ENCODE measurements around the gene VPS33A. TPM values are rescaled to one million over a fixed set of nuclear protein-coding genes. Genes with fewer than 3 reads are reported as not detected.
"Not testable (repeated sequence)": the region's sequence is repeated elsewhere in the genome, so short reads cannot be mapped to it uniquely, and the experiment has no call there.

Gene VPS33A
- total RNA-seq, 1 experiment from 2014 or later = 13.6 TPM

DNA sequence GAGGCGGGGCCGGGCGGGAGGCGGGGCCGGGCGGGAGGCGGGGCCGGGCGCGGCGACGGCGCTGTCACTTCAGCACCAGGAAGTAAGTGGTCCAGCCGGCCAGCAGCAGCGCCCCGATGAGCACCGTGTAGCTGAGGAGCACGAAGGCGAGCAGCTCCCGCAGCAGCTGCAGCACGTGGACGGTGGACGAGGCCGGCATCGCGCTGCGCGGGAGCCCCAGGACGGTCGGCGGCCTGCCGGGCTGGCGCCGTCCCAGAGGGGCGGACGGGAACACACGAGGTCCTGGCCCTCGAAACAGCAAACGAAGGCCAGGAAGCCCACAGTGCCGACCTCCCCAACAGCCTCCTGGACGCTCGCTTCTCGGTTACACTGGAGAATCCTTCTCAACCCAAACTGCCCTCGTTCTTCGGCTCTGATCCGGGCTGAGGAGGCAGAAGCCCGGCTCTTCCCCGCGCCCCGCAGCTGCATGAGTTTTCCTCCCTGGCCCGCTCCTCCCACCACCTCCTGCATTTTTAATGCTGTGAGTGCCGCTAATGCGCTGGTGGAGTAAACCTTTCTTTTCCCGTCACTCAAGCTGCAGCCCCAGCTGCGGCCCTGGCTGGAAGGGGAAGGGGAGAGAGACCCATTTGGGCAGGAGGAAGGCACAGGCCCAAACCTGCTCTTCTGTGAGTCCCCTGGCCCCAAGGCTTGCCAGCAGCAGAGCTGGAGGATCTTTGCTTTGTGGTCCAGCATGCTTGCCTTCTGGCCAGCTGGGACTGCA lies 39.7 kb downstream of the VPS33A start:
- peak overlapping the region; percentile 49 for H3K4me3 ChIP-seq
- H3K9me3 ChIP-seq = no peaks in the 10 kb centered on the region
- no peak for DNase-seq
- H3K27me3 ChIP-seq = no peaks in the 10 kb centered on the region
- H3K36me3 ChIP-seq = peaks cover 24% of the 10 kb centered on the region

DNA sequence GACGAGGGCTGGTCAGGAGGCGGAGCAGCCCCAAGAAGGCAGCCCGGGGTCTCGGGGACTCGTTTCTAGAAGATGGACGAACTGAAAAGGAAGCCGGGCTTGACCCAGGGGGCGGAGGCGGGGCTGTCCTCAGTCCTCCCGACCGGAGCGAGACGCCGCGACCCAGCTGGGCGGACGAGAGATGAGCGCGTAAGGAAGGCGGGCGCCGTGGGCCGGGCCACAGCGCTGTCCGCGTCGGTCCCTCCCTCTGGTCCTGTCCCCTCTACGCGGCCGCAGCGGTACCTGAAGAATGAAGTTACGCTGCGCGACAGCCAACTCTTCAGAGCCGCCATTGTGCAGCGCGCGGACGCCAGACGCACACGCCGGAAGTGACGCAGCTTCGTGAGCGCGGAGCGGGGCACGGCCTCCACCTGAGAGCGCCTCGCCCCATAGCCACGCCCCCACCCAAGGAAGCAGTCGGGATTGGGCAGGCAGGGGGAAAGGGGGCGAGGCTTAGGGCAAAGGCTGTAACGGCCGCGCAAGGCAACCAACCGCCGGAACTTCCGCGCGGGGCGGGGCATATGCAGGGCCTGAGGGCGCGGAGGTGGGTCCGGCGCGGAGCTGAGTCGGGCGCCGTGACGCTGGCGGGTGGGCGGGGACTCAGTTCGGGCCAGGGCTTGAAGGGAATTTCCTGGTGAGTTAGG lies 40.5 kb downstream of the VPS33A start, which contains the start of gene DIABLO:
TSS of gene DIABLO (minus strand) at position 370 of the 683 bp plus-strand sequence. CDS start at position 332, 38 bp downstream.
- peak; percentile 100 for DNase-seq
- H3K36me3 ChIP-seq = peaks cover 28% of the 10 kb centered on the region
- H3K9me3 ChIP-seq = no peaks in the 10 kb centered on the region
- H3K4me3 ChIP-seq = peak within 1 kb of the TSS; percentile 79
- H3K27me3 ChIP-seq = no peaks in the 10 kb centered on the region

DNA sequence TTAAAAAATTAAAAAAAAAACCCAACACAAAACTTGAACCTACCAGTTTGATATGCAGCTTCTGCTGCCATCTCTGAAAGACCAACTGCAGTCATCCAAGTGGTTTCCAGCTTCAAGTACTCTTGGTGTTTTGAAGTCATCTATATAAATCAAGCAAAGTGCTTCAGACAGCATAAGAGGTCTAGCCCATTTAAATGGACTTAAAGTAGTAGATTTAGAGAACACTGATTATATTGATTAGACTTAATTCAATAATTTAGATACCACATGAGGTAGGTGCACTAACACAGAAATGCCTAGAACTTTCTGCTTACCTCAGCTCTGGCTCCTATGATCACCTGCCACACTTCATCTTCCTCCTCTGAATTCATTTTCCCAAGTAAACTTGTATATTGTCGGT lies 49.8 kb downstream of the VPS33A start:
- DNase-seq = no peak
- Histone ChIP-seq H3K36me3 (peaks cover 59% of the 10 kb centered on the region), H3K9me3 (no peaks in the 10 kb centered on the region), H3K27me3 (no peaks in the 10 kb centered on the region), H3K4me3 (no peak overlapping the region)

DNA sequence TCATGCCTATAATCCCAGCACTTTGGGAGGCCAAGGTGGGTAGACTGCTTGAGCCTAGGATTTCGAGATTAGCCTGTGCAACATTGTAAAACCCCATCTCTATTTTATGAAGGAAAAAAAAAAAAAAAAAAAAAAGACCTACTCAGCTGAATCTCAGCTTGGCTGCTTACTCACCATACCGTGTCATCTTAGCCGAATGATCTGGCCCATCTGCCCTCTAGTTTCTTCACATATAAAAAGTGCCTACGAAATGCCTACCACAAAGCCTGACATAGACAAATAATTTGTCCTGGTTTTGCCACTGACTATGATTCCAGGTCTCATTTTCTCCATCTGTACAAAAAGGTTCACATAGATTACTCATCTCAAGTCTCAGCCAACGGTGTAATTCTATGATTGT lies 50.5 kb downstream of the VPS33A start:
- H3K9me3 ChIP-seq = no peaks in the 10 kb centered on the region
- DNase-seq = no peak
- H3K27me3 ChIP-seq = no peaks in the 10 kb centered on the region
- H3K36me3 ChIP-seq = peaks cover 55% of the 10 kb centered on the region
- H3K4me3 ChIP-seq = no peak overlapping the region

DNA sequence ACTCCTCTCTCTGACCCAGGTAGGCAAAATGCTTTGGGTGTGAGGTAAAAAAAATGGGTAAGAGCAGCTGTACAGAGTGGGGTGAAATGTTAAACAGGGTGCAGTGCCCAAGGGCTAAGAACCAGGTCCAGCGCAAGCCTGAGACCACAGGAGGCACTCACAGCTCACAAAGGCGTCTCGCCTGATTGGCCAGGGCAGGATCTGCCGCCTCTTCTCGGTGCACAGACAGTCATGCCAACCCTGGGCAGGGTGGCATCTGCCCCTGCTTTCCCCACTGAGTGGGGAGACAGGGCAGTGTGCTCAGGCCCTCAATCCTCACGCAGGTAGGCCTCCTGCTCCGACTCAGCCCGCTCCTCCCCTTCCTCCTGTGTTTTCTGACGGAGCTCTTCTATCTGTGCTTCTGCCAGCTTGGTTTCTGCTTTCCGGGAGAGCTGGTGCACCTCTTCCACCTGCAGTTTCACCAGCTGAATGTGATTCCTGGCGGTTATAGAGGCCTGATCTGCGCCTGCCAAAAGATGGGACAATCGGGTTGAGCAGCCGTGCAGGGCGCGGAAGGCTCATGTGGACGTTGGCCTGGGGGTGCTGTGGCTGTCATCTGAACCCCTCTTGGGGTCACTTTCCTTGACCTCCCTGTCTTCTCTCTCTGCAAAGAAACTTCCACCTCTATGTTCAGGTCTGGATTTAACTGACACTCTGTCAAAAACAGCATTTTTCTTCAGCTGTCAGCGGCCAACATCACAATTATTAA lies 58.0 kb downstream of the VPS33A start:
- H3K9me3 ChIP-seq = no peaks in the 10 kb centered on the region
- no peak overlapping the region for H3K4me3 ChIP-seq
- DNase-seq = no peak
- H3K27me3 ChIP-seq = no peaks in the 10 kb centered on the region
- peaks cover 17% of the 10 kb centered on the region for H3K36me3 ChIP-seq

DNA sequence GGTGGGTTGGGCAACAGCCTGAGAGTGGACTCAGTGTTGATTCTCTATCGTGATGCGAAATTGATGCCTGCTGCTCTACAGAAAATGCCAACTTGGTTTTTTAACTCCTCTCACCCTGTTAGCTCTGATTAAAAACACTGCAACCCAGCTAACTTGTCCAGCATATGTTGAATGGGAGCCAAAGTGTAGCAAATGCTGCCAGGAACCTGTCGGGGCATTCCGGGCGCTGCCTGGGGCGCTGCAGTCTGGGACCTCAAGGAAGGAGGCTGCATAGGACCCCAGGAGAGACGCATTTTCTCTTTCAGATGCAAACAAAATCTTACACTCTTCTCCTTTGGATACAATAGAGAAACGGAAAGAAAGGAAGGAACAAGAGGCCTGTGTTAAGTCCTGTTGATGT lies 58.9 kb downstream of the VPS33A start:
- Histone ChIP-seq H3K4me3 (no peak overlapping the region), H3K9me3 (no peaks in the 10 kb centered on the region), H3K36me3 (peaks cover 17% of the 10 kb centered on the region), H3K27me3 (no peaks in the 10 kb centered on the region)
- DNase-seq = no peak

DNA sequence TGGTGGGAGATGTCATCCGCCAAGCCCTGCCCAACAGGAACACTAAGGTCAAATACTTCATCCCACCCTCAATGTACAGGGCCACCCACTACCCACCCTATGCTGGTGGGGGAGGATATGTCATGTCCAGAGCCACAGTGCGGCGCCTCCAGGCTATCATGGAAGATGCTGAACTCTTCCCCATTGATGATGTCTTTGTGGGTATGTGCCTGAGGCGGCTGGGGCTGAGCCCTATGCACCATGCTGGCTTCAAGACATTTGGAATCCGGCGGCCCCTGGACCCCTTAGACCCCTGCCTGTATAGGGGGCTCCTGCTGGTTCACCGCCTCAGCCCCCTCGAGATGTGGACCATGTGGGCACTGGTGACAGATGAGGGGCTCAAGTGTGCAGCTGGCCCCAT lies 59.3 kb downstream of the VPS33A start:
- Histone ChIP-seq H3K27me3 (no peaks in the 10 kb centered on the region), H3K9me3 (no peaks in the 10 kb centered on the region), H3K36me3 (peaks cover 14% of the 10 kb centered on the region), H3K4me3 (no peak overlapping the region)
- no peak for DNase-seq

DNA sequence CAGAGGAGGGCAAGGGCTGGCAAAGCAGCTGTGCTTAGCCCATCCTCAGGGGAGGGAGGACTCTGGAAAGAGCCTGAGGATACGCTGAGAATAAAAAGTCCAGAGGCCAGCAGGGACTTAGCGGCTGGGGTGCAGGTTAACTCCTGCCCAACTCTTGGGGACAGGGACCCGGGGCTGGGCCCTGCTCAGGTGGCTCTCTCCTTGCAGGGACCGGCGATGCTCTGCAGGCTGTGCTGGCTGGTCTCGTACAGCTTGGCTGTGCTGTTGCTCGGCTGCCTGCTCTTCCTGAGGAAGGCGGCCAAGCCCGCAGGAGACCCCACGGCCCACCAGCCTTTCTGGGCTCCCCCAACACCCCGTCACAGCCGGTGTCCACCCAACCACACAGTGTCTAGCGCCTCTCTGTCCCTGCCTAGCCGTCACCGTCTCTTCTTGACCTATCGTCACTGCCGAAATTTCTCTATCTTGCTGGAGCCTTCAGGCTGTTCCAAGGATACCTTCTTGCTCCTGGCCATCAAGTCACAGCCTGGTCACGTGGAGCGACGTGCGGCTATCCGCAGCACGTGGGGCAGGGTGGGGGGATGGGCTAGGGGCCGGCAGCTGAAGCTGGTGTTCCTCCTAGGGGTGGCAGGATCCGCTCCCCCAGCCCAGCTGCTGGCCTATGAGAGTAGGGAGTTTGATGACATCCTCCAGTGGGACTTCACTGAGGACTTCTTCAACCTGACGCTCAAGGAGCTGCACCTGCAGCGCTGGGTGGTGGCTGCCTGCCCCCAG lies 60.0 kb downstream of the VPS33A start:
- Histone ChIP-seq H3K9me3 (no peaks in the 10 kb centered on the region), H3K36me3 (peaks cover 12% of the 10 kb centered on the region), H3K27me3 (no peaks in the 10 kb centered on the region), H3K4me3 (no peak overlapping the region)
- no peak for DNase-seq

DNA sequence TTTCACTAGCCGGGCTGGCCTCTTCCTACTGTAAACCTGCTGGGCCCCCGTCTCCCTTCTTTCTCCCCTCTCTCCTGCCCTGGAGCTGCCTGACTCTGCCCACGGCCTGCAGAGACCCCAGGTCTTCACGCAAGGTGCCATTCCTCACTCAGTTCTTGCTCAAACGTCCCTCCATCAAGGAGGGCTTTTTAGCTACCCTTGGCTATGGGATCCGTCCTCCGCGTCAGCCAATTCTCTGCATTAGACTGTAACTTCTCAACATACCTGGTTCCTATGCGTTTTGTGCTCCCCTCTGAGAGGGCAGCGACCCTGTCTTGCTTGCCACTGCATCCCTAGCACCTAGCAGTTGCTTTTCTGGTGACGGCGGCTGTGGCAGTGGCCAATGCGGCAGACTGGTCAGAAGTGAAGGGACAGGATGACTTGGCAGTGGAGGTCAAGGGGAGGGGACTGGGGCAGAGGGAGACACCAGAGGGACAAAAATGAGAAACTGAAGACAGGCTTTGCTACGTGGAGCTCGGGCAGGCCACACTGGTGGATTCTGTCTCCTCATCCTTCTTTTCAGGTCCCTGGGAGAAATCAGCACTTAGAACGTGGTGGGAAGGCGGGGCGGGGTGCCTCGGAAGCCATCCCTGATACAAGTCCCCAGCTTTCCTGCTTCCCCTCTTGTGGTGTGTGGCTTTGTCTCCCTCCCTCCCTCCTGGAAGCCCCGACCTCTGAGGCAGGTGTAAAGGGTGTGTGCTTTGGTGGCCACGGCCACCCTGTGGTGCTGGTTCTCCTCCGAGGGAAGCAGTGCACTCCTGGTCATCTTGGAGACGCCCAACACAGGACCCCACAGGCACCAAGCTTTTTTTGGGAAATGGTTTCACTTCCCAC lies 61.0 kb downstream of the VPS33A start:
- Histone ChIP-seq H3K36me3 (peaks cover 12% of the 10 kb centered on the region), H3K27me3 (no peaks in the 10 kb centered on the region), H3K9me3 (no peaks in the 10 kb centered on the region), H3K4me3 (no peak overlapping the region)
- DNase-seq = no peak

DNA sequence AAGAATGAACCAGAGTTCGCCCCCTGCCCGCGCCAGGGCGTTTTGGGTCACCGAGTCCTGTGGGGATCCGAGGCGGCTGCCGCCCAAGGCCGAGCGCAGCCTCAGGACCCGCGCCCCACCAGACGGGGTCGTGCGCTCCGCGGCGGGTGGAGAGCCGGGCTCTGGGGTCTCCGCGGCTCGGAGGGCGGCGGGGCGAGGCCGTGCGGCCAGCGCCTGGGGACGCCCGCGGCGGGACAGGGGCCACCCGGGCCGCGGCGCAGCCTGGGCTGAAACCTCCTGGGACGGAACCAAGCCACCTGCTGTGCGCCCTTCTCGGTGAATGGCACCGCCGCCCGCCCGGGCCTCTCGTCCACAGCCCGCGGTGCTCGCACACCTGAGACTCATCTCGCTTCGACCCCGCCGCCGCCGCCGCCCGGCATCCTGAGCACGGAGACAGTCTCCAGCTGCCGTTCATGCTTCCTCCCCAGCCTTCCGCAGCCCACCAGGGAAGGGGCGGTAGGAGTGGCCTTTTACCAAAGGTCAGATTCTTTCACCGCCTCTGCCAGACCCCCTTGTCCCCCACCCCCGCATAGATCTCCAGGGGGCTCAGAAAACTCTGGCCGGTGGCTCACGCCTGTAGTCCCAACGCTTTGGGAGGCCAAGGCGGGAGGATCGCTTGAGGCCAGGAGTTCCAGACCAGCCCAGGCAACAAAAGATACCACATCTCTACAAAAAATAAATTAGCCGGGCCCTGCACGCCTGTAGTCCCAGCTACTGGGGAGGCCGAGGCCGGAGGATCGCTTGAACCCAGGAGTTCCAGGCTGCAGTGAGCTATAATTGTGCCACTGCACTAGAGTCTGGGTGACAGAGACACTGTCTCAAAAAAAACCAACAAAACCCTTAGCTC lies 61.9 kb downstream of the VPS33A start:
- no peaks in the 10 kb centered on the region for H3K27me3 ChIP-seq
- DNase-seq = no peak
- peak overlapping the region; percentile 51; the same call in 1 of the 2 replicates for H3K4me3 ChIP-seq
- H3K9me3 ChIP-seq = no peaks in the 10 kb centered on the region
- peaks cover 6% of the 10 kb centered on the region for H3K36me3 ChIP-seq

DNA sequence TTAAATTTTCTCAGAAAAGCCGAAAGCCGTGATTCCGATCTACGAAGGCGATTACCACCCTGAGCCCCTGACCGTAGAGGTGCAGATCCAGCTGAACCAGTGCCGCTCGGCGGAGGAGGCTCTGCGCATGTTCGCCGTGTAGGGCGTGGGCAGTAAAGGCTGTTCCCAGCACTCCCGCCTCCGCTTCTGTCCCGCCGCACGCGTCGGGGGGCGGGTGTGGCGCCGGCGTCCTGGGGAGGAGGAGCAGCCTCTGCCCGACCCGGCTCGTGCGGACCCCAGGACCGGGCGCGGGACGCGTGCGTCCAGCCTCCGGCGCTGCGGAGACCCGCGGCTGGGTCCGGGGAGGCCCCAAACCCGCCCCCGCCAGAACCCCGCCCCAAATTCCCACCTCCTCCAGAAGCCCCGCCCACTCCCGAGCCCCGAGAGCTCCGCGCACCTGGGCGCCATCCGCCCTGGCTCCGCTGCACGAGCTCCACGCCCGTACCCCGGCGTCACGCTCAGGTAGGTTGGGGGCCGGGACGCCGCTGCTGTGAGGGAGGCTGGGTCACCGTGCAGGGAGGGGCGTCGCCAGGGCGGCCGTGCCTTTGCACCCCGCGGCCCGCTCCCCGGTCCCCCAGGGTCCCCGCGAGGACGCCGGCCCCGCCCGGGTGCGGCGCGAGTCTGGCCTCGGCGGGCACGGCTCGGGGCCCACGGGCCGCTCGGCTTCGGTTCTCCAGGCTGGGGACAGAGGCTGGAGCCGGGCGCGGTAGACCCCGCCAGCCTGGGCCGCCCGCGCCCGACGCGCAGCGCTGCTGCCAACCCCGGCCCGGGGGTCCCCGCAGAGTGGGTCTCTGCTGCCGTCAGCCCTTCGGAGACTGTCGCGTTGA lies 62.8 kb downstream of the VPS33A start, which contains the start of gene B3GNT4:
TSS of gene B3GNT4 (plus strand) at position 409 of the 866 bp plus-strand sequence. CDS start 910 bp downstream, outside the sequence.
- no peaks in the 10 kb centered on the region for H3K9me3 ChIP-seq
- H3K4me3 ChIP-seq = peak within 1 kb of the TSS; percentile 51
- peaks cover 4% of the 10 kb centered on the region for H3K36me3 ChIP-seq
- peak; percentile 70 for DNase-seq
- H3K27me3 ChIP-seq = no peaks in the 10 kb centered on the region

DNA sequence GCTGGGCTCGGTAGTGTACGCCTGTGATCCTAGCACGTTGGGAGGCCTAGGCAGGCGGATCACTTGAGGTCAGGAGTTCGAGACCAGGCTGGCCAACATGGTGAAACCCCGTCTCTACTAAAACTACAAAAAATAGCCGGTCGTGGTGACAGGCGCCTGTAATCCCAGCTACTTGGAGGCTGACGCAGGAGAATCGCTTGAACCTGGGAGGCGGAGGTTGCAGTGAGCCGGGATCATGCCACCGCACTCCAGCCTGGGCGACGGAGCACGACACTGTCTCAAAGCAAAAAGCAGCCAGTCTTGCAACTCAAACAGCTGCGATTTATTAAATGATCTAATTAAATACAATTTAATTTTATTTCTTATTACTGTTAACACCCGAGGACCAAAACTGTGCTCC lies 63.5 kb downstream of the VPS33A start:
- DNase-seq, H3K36me3 ChIP-seq, H3K9me3 ChIP-seq, H3K27me3 ChIP-seq: not testable (repeated sequence)
- peak overlapping the region; percentile 51 for H3K4me3 ChIP-seq

DNA sequence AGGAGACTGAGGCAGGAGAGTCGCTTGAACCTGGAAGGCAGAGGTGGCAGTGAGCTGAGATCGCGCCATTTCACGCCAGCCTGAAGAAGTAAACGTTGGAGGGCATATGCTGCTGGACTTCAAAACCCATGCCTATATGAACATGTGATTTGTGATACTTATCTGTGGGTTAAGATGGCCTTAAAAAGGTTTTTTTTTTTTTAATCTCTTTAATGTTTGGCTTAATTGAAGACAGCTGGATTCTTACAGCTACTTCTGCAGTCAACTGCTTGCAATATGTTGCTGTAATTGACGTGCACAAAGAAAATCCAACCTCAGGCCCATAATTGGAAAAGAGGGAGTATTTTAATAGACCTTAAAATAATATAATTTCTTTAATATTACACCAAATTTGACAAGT lies 64.3 kb downstream of the VPS33A start:
- Histone ChIP-seq H3K36me3 (no peaks in the 10 kb centered on the region), H3K27me3 (no peaks in the 10 kb centered on the region), H3K4me3 (no peak overlapping the region), H3K9me3 (no peaks in the 10 kb centered on the region)
- DNase-seq = no peak

DNA sequence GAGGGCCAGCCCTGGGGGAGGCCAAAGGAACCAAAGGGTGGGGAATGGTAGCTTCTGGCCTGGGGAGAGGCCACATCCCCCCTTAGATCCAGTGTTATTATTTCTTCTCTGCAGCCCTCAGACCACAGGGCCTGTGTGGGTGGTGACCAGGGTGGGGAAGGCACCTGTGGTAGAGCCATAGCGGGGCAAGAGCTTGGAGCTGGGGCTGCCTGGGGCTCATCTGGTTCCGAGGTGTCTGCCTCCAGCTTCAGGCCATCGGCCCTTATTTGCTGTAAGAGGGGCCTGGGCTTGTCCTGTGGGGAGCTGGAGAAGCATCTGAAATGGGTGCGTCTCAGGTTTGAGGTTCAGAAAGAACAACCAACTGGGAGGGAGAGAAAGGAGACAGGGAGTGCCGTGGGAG lies 64.9 kb downstream of the VPS33A start:
- no peak for DNase-seq
- Histone ChIP-seq H3K36me3 (no peaks in the 10 kb centered on the region), H3K9me3 (no peaks in the 10 kb centered on the region), H3K27me3 (no peaks in the 10 kb centered on the region), H3K4me3 (no peak overlapping the region)
